Central memory CD4-positive, alpha-beta T cell (primary cell): ENCODE data around the gene DAND5.

Experiments used
- DNase-seq: peaks from one replicate; pipeline ENCODE4 v3.0.0; 2022

Gene DAND5

DNA sequence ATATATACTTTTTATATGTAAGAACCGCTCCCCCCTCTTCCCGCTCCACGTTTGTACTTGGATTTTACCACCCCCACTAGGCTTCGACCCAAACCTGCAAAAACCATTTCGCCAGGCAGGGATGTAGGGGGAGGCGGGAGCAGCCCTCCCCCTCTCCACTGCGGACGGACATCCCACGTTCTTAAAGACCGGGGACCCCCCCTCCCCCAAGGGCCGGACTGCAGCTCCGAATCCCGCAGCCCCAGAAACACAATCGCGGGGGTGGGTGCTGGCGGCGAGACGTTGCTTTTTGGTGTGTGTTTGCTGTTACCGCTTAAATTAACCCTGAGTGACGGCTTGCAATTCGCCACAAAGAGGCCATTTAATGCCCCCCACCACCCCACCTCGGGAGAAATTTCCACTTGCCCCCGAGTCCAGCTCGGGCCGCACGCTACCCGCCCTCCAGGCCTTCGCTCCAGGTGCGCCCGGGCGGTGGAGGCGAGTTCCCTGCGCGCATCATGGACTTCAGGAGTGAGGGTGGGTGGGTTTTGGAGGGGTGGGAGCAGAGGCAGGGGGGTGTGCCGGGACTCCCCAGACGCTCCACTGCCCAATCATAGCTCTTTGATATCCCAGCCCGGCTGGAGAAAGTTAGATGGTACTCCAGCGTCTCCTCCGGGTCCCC lies 41.7 kb downstream of the DAND5 start:
- DNase-seq = no peak

DNA sequence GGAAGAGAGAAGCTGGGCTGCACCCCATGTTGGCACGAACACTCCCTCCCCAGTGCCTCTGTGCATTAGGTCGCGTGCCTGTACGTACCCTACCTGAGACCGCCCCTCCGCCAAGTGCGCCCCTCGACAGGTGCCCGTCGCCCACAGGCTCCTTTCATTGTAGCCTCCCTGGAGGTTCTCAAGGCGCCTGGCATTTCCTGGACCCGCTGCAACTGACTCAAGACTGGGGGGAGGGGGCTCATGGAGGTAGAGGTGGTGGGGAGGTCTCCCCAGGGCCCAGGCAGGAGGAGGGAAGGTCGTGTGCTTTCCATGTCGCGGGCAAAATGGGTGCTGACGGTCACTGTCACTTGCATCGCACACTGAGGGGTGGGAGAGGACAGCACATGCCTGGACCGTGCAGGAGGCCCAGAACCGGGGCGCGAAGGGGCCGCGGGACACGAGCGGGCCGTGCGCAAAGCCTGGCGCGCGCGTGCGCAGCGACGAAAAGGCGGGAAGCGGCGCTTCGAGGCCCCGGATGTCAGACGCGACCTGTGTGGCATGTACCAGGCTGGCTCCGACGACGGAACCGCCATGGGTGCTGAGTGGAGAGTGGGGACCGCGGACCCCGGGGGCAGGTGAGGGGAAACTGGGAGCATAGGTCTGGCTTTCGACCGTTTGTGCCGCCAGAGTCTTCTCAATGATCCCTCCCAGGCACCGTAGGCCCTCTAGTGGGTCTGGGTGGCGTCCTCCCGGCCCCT lies 42.4 kb downstream of the DAND5 start:
- DNase-seq = no peak

DNA sequence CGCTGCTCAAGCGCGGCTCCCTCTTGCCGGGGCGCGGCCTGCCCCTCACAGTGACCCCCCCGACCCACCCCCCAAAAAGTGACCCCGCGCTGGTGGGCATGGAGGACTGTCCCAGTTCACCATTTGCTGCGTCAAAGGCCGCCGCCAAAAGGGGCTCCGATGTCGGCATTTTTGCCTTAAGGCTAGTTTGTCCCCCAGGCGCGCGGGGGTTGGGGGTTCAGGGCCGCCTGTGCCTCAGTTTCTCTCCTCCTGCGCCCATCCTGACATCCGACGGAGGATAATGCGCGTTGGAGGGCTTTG lies 43.0 kb downstream of the DAND5 start:
- no peak for DNase-seq

DNA sequence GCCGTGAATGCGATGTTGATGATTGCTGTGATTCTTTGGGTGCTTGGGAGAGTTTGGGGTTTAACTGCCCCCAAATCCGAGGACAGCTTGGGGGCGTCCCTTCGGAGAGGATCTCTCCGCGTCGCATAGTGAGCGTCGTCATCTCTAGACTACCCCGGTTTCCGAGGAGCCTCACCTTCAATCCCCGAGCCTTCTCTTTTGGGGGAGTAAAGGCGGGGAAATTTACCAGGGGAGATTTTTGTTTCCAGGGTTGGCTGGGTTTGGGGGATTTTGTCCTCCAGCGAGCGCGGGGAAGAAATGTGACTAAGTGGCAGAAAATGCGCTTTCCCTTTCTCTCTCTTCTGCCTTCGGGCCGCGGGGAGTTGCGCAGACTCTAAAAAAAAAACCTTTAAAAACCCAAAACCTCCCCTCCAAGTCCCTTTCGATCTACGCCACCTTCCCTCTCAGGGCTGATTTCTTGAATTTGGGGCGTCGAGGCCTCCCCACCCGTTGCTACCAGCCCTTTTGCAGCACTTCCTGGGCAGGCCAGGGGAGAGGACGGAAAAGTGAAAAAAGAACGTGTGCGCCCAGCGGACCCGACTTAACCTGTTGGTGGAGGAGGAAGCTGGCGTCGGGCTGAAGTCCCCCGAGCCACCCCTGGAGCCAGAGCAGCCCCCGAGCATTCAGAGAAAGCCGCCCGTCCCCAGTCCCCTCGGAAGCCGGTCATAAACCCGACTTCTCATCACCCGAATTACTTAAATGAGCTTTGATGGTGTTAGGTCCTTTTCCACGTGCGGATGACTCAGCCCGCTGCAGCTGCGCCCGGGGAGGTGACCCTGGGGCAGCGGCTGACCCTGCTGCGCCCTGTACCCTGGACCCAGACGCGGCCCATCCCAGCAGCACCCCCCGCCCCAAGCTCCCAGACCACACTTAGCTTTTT lies 43.6 kb downstream of the DAND5 start:
- peak; percentile 17 for DNase-seq

DNA sequence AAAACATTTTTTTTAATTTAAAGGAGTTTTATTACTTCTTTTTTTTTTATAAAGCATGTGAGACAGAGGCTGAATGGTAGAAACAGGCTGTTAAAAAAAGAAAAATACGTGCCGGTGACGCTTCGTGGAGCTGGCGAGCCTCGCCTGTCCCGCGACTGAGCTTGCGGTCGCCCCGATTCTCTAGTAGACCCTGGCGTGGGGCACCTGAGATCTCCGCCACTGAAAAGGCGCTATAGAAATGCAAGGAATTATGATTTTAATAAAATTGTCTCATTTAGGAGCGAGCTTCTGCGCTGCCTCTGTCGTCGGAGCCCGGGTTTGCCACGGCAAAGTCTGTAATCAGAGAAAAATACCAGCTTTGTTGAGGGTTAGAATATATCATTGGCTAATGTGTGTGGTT lies 44.3 kb downstream of the DAND5 start:
- no peak for DNase-seq

DNA sequence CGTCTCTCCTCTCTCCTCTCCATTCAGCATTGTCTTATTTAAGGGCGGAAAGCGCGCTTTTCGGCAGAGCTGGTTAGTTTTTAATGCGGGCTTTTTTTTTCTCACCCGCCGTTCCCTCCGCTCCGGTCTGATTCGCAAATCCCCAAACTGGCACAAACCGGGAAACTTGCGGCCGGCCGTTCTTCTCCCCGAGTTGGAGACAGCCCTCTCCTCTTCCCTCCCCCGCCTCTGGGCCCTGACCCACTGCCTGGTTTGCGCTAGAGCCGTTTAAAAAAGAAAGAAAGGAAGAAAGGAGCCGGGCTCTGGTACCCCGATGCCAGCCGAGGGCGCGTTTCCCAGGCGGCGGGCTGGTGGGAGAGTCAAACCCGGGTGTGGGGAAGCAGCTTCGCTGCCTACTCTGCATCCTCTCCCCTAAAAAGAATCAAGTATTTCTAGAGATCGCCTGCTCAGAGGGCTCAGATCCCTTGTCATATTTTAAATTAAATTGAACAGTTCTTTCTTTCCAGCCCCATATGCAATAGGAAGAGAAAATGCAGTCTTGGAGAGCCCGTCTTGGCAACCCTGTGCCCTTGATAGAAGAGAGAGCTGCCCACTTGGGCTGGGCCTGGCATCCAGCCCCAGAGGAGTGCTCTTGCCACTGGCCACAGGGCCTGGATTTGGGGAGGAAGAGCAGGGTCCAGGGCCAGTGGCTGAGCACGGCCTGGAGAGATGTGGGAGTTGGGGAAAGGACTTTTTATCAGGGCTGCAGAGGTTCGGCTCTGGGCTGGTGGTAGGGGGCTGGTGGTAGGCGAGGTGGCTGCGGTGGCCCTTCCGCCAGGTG lies 44.9 kb downstream of the DAND5 start:
- DNase-seq = no peak

DNA sequence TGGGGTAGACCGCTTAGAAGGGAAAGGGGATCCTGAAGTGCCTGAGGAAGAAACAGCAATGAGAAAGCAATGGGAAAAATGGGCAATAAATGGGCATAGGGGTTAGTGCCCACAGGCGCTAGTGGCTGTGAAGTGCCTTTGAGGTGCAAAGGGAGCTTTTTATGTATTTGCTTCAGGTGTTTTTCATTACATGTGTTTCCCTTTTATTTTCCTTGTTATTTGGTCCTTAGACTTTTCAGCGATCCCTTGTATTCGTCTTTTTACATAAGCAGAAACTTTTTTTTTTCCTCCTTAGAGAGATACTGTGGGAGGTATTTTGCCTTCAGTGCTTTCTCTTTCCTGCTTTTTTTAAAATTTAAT lies 45.5 kb downstream of the DAND5 start:
- DNase-seq = no peak

DNA sequence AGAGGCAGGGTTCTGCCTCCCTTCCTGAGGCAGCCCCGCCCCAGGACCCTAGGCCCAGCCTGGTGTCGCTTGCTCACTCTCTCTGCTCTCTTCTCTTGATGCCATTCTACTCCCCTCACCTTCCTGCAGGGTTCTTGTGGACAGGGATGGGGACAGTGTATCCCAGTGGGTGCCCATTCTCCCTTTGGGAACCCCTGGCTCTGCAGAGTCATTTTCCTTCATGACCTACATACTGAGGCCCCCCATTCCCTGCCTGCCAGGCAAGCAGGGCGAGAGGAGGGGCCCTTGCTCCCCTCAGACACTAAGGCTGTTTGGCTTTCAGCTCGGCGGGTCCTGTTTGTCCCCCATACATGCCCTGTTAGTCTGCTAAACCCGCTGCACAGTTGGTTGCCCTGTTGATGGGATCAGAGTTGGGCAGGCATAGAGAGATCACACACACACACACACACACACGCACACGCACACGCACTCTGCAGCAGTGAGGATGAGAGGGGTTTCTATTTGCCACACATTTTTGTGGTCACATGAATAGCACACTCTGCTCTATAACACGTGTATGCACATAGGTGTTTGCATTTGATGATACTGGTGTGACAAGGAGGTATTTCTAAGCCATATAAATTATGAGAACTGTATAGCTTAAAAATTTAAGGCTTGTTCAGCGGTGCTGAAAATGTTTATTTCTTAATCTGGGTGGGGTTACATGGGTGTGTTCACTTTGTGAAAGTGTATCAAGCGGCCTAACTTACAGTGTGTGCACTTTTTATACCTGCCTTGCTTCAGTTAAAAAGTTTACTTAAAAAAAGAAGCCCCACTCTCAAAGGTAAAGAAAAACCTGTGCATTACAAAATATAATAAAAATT lies 46.2 kb downstream of the DAND5 start:
- DNase-seq = no peak

DNA sequence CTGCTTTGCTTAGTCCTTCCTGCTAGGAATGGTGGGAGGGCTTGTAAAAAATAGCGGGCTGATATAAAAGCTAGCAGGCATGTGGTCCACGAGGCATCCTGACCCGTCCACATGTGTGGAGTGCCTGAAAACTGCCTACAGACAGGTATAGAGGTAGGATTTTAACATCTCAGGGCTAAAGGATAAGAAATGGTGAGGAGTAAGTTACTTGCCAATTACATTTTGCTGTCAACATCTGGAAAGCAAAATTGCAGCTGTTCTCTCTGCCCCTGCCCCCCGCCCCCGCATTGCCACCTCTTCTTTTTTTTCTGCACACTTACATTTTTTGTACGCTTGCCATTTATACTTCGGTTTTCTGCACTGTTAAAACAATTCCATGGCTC lies 46.9 kb downstream of the DAND5 start:
- DNase-seq = no peak

DNA sequence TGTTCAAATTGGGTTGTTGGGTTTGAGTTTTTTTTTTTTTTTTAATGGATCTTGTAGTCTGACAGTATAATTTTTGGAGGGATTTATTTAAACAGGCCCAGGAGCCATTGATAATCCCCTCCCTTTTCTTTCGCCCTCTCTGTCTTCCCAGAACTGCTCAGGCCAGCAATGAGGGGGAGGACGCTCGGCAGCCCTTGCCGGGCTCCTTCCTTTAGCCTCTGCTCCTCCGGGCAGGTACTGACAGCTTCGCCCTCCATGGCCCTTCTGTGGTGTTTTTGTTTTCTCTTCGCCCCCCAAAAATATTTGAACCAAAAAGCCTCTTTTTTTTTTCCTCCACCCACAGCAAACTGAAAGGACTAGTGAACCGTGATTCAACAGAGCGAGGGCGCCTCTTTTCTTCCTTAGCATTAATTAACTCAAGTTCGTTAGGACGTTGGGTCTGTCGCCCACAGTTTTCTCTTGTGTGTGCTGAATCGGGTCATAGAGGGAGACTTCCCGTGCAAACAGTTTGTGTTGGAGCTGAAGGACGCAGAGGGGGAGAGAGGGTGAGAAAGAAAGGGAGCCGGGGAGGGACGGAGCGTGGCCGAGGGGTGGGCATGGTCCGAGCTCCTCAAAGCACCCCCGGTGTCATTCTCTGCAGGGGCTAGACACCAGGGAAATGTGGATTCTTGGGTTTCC lies 47.4 kb downstream of the DAND5 start:
- DNase-seq = no peak

DNA sequence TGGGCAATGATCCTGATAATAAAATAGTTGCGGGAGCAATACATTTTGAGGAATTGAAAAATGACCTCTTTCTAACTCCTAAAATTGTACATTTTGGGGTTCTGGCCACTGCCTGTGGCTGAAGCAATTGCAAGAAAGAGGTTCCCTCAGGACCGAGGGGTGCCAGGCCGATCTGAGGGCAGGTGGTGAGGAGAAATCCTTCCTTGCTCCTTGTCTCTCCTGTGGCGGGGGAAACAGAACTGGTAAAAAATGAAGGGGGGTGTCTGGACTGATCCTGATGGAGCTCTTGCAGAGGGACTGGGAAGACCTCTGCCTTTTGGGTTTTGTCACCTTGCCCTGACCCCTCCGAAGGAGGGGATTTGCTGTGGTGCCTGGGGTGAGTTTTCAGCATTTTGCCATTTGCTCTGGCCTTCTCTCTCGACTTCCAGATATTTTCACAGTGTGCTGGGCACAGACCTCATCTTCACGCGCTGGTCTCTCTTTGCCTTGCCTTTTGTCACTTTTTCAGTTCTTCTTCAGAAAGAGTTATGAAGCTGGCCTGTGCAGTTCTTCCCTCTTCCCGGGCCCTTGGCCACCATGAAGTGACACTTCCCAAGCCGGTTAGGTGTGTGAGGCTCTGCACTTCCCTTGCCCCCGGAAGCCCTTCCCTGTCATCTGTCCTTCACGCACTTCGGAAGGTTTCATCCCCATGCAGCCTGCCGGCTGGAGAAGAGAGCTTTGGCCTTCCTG lies 48.1 kb downstream of the DAND5 start:
- DNase-seq = no peak

DNA sequence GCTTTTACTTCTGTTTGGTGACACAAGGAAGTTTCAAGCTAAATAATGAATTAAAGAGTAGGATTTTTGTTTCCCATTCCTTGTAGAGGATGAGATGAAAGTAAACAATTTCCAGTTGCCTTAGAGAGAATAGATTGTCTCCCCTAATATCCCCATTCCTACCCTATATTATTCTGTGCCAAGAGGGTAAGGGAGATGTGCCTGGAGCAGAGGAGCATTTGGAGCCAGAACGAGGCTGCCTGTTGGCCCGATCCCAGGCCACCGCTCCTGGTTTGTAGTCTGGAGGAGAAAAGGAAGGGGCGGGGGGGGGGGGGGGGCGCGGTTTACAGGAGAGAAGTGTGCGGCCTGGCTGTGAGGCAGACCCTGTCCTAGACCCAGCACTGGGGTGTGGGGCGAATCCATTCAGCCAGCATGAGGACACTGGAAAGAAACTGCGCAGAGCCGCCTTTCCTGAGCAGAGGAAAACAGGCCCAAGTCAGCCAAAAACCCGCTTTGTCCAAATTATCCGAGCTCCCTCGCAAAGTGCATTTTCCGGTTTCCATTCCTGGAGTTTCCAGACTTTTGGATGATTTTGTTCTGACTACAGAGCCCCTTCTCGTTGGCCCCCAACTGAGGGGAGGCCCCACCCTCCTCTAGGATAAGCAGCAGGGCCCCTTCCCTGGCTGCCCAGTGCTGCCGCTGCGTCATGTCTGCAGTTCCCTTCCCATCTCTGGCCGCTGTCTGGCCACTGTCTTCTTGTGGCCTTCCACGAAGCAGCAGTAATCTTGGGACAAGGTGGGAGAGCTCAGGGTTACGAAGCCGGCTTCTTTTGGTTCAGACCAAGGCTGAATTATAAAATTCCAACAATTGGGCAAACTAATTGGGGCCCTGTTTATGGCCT lies 48.9 kb downstream of the DAND5 start:
- no peak for DNase-seq

DNA sequence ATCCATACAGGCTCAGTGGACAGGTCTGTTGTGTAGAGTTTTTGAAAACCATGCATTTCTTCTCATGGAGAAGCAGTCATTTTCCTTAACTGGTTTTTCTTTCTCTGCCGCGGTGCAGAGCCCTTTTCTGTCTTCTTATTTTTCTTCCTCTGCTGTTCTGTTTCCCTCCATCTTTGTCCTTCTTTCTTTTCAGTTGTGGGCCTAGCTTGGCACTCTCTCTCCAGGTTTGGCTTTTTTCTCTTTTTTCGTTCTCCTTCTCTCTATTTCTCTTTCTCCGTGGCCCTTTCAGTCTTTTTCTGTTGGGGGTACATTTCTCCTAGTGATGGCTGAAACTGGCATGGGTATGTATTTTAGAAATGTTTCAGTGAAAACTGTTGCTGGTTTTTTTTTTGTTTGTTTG lies 50.0 kb downstream of the DAND5 start:
- DNase-seq = no peak

DNA sequence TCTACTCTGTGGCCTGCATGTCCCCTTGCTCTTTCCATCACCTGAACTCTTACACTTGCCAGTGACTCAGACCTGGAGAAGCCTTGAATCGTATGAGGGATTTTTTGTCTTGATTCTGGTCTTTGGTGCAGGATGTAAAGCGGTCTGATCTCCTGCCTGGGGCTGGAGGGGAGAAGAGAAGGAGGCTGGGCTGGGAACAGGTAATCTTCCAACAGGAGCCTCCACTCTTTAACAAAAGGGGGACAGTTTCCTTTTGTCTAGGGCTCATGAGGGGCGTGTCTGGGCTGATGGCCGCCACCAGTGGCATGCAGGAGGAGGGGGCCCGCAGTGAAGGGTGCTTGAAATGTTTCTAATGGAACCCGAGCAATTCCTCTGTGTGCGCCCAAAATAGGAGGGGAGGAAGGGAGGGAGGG lies 50.6 kb downstream of the DAND5 start:
- DNase-seq = no peak

DNA sequence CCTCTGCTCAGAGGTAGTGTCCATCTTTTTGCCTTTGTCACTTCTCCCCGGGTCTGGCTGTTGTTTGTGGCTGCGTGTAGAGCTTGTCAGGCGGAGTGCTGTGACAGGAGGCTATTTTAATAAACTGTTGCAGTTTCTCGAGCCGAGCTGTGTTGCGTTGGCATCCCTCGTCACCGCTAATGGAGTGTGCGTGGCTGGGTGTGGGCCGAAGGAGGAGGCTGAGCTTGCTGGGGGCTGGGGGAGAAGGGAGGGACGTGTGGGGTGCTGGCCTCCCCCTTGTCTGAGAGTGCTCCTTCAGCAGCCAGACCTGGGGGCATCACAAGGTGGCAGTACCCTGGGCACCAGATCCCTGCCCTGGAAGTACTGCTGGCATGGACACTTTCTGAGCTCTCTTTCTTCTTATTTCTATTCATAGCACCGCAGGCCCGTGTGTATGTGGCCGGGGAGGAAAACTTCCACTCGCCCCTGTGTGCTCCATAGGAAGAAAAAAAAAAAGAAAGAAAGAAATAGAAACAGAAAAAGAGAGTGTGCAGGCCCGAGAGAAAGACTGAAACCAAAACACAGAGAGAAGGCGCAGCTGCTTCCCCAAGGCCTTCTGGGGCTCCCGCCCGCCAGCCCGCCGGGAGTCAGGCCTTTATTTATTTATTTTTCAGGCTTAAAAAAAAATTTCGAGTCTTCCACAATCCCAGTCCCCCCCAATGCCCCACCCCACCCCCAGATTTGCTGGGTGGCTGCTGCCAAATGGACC lies 52.9 kb downstream of the DAND5 start:
- DNase-seq = no peak

DNA sequence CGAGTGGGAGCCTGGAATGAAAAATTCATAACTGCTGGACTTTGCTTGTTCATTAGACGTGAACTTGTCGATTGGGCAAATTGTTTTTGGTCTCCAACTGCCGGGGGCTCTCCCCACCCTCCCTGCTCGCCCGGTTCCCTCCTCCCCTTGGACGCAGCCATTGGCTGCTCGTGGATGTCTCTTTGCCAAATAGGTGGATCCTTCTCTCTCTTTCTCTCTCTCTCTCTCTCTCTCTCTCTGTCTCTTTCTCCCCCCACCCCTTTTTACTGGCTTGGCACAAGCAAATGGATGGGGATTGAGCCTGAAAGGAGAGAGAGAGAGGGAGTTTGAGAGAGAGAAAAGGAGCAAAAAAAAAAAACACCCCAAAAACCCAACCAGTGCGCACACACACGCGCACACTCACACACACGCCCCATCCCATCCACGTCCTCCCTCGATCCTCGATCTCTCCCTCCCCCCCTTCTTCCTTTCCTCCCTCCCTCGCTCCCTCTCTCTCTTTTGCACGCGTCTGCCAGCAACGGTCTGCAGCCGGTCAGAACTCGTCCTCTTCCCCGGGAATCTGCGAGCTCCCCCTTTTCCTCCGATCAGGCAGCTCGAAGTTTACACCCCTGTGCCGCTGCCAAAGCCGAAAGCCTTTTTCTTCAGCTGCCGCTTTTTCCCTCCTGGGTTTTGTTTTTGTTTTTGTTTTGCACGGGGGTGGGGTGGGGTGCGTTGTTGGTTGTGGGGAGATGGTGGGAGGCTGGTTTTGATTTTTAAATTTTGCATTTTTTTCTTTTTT lies 53.7 kb downstream of the DAND5 start:
- no peak for DNase-seq

DNA sequence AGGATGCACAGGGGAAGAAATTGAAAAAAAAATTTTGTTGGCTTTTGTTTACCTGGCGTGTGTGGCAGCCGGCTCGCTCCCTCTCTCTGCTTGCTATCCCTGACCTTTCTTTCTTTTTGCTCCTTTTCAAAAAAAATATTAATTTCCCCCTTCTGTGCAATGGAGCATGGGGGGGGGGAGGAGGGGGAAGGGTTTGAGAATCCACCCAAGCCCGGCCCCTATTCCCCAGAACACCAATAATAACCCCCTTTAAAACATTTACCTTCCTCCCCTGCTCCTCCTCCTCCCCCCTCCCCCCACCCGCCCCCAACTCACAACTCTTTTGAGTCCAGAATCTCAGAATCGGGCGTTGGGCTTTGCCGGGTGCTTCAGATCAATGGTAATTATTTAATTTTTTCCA lies 54.3 kb downstream of the DAND5 start:
- DNase-seq = no peak
